Measurements from ENCODE around the gene TACR2. TPM values are rescaled to one million over a fixed set of nuclear protein-coding genes. Genes with fewer than 3 reads are reported as not detected.

The TACR2 gene
- total and polyA plus RNA-seq, 2 donors (not counting 1 experiment from before 2014, with no cell fraction given): 0.15 to 0.17 TPM

- Histone ChIP-seq H3K36me3 (ENCODE audit: control insufficient read depth, insufficient read depth, low read length) (peaks cover 11% of the 10 kb centered on the region), H3K79me2 (ENCODE audit: control insufficient read depth, insufficient read depth, low read length) (no peaks in the 10 kb centered on the region), H3K4me1 (ENCODE audit: control insufficient read depth, extremely low read depth, insufficient read depth, low read length) (peaks cover 19% of the 10 kb centered on the region), H3K27ac (ENCODE audit: insufficient read depth, low read length) (no peak overlapping the region), H3K9me3 (ENCODE audit: control insufficient read depth, insufficient read depth, low read depth, low read length) (no peaks in the 10 kb centered on the region), H3K4me3 (replicated peaks in 1 of 4; ENCODE audit: control extremely low read depth in 1 of 4, insufficient read depth in 1 of 4, low read depth in 3 of 4, low read length in 4 of 4) (no peak overlapping the region), H2AFZ (ENCODE audit: low read length) (no peak overlapping the region), H3K4me2 (ENCODE audit: extremely low read depth, insufficient read depth, low read length) (no peak overlapping the region), H3K27me3 (ENCODE audit: control insufficient read depth, insufficient read depth, low read length) (no peaks in the 10 kb centered on the region), H4K20me1 (ENCODE audit: control insufficient read depth, extremely low read depth, insufficient read depth, low read length) (no peaks in the 10 kb centered on the region), H3K9ac (ENCODE audit: insufficient read depth, low read length) (no peak overlapping the region)
- no peak for DNase-seq (ENCODE audit: low read depth in 2 of 2)
- no peak for TF ChIP-seq EZH2 (IDR thresholded peaks at IDR 0.05; ENCODE audit: low read length, missing control alignments)
- TF ChIP-seq CTCF (conservative IDR thresholded peaks at IDR 0.05 in 1 of 2, IDR thresholded peaks at IDR 0.05 in 1 of 2; ENCODE audit: low read depth in 1 of 2, low read length in 2 of 2): no peak
These were observed 11.9 kb downstream of the TACR2 start for GRCh38 chr10:69404786-69405185.

- H3K27me3 ChIP-seq (ENCODE audit: control insufficient read depth, insufficient read depth, low read length): no peaks in the 10 kb centered on the region
- no peak for TF ChIP-seq EZH2 (IDR thresholded peaks at IDR 0.05; ENCODE audit: low read length, missing control alignments)
- TF ChIP-seq CTCF (conservative IDR thresholded peaks at IDR 0.05 in 1 of 2, IDR thresholded peaks at IDR 0.05 in 1 of 2; ENCODE audit: low read depth in 1 of 2, low read length in 2 of 2): no peak
- no peak overlapping the region for H3K4me3 ChIP-seq (replicated peaks in 1 of 4; ENCODE audit: control extremely low read depth in 1 of 4, insufficient read depth in 1 of 4, low read depth in 3 of 4, low read length in 4 of 4)
- H3K36me3 ChIP-seq (ENCODE audit: control insufficient read depth, insufficient read depth, low read length): peaks cover 14% of the 10 kb centered on the region
- no peak overlapping the region for H2AFZ ChIP-seq (ENCODE audit: low read length)
- no peaks in the 10 kb centered on the region for H3K9me3 ChIP-seq (ENCODE audit: control insufficient read depth, insufficient read depth, low read depth, low read length)
- H3K9ac ChIP-seq (ENCODE audit: insufficient read depth, low read length): no peak overlapping the region
- peaks cover 19% of the 10 kb centered on the region for H3K4me1 ChIP-seq (ENCODE audit: control insufficient read depth, extremely low read depth, insufficient read depth, low read length)
- peak; percentile 83 to 92 for DNase-seq (ENCODE audit: low read depth in 2 of 2)
- peak overlapping the region; percentile 15 for H3K4me2 ChIP-seq (ENCODE audit: extremely low read depth, insufficient read depth, low read length)
- no peaks in the 10 kb centered on the region for H4K20me1 ChIP-seq (ENCODE audit: control insufficient read depth, extremely low read depth, insufficient read depth, low read length)
- peak overlapping the region; percentile 53 for H3K27ac ChIP-seq (ENCODE audit: insufficient read depth, low read length)
- no peaks in the 10 kb centered on the region for H3K79me2 ChIP-seq (ENCODE audit: control insufficient read depth, insufficient read depth, low read length)
These were observed 13.2 kb downstream of the TACR2 start for GRCh38 chr10:69403519-69403918.

- Histone ChIP-seq H3K9ac (ENCODE audit: insufficient read depth, low read length) (no peak overlapping the region), H2AFZ (ENCODE audit: low read length) (no peak overlapping the region), H3K4me2 (ENCODE audit: extremely low read depth, insufficient read depth, low read length) (no peak overlapping the region), H3K36me3 (ENCODE audit: control insufficient read depth, insufficient read depth, low read length) (peaks cover 16% of the 10 kb centered on the region), H3K9me3 (ENCODE audit: control insufficient read depth, insufficient read depth, low read depth, low read length) (no peaks in the 10 kb centered on the region), H3K4me1 (ENCODE audit: control insufficient read depth, extremely low read depth, insufficient read depth, low read length) (peaks cover 17% of the 10 kb centered on the region), H4K20me1 (ENCODE audit: control insufficient read depth, extremely low read depth, insufficient read depth, low read length) (no peaks in the 10 kb centered on the region), H3K4me3 (replicated peaks in 1 of 4; ENCODE audit: control extremely low read depth in 1 of 4, insufficient read depth in 1 of 4, low read depth in 3 of 4, low read length in 4 of 4) (no peak overlapping the region), H3K27me3 (ENCODE audit: control insufficient read depth, insufficient read depth, low read length) (no peaks in the 10 kb centered on the region), H3K27ac (ENCODE audit: insufficient read depth, low read length) (no peak overlapping the region), H3K79me2 (ENCODE audit: control insufficient read depth, insufficient read depth, low read length) (no peaks in the 10 kb centered on the region)
- TF ChIP-seq EZH2 (IDR thresholded peaks at IDR 0.05; ENCODE audit: low read length, missing control alignments) (no peak), CTCF (conservative IDR thresholded peaks at IDR 0.05 in 1 of 2, IDR thresholded peaks at IDR 0.05 in 1 of 2; ENCODE audit: low read depth in 1 of 2, low read length in 2 of 2) (no peak)
- DNase-seq (ENCODE audit: low read depth in 2 of 2): no peak
These were observed 13.7 kb downstream of the TACR2 start for GRCh38 chr10:69403066-69403465.
